GM18907 (cell line): ENCODE data around the gene KASH5.
"Not testable (repeated sequence)": the region's sequence is repeated elsewhere in the genome, so short reads cannot be mapped to it uniquely, and the experiment has no call there.

ENCODE experiments used
- ATAC-seq: cut with Tn5 transposase; IDR thresholded peaks from one replicate; pipeline ENCODE4 v1.9.1; 2021; ENCODE audit warnings: mild to moderate bottlenecking, moderate library complexity; ENCODE audit not compliant: unreplicated experiment

KASH5 gene

DNA sequence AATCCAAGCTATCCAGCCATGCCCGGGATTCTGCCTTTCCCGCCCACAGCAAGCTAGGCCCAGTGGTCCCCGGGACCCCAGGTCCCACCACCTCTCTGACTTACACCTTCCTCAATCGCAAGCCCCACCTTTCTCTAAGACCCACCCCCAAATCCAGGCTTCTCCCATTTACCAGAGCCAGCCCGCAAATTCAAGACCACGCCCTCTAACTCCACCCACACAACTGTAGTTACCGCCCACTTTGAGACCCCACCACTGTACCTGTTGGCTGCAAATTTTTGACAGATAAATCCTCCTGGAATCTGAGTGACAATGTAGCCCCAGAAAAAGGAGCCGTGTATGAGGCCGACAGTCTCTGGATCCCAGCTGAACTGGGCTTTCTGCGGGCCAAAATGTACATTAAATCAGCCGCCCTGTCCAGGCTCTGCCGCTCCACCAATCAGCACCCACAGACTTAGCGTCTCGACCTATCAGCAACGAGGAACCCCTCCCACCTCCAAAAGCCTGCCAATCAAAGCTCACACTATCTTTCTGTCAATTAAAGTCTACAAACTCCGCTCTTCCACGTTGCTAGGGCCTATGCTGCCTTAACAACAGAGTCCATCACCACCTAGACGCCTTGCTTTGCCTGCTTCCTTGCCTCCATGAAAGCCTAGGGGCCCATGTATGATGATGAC lies 47.0 kb downstream of the KASH5 start:
- ATAC-seq: no peak

DNA sequence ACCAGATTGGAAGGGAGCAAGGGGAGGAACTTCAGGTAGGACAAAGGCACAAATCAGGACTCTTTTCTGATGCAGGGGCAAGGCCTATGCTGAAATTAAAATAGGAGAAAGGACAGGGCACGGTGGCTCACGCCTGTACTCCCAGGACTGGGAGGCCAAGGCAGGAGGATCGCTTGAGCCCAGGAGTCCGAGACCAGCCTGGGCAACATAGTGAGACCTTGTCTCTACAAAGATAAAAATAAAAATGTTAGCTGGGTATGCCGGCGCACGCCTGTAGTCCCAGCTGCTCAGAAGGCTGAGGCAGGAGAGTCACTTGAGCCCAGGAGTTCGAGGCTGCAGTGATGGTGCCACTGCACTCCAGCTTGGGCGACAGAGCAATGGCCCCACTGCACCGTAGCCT lies 47.6 kb downstream of the KASH5 start:
- no peak for ATAC-seq

DNA sequence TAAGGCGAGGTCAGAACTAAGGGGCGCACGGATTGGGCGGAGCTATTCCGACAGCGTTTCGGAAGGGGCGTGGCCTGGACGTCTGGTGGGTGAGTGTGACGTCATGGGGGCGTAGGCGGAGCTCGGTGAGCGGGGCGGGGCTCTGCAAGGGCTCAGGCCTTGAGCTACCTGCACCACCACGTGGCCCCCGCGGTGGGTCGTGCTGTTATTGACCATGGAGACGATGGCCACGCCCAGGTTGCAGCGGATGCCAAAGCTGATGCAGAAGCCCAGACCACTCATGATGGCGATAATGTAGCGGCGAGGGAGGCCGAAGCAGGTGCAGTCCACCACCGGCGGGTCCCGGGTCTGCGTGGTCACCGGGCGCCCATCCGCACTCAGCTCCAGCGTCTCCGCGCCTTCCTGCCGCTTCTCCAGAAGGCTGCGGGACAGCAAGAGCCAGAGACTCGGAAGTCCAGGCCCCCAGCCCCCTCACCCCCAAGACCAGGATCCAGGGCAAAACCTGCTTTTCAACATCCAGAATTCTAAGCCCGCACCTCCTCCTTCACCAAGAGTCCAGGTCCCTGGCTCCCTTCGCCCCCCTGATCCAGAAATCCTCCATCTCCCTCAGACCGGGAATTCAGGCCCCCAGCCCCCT lies 48.5 kb downstream of the KASH5 start:
- ATAC-seq: no peak

DNA sequence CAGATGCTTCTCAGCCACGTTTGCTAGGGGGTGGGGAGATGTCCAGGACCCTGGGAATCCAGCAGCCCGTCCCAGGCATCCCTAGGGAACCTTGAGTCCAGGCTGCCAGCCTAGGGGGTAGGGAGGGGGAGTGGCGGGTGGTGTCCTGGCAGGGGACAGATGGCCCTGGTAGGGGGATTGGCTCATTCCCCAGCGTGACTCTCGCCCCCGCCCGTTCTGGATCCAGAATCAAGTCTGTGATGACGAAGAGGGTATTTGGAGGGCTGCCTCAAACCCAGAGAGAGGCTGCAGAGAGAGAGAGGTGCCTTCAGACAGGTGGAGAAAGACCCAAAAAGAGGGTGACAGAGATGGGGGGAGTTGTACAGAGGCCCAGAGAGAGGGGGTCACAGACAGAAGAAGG lies 49.2 kb downstream of the KASH5 start:
- no peak for ATAC-seq

DNA sequence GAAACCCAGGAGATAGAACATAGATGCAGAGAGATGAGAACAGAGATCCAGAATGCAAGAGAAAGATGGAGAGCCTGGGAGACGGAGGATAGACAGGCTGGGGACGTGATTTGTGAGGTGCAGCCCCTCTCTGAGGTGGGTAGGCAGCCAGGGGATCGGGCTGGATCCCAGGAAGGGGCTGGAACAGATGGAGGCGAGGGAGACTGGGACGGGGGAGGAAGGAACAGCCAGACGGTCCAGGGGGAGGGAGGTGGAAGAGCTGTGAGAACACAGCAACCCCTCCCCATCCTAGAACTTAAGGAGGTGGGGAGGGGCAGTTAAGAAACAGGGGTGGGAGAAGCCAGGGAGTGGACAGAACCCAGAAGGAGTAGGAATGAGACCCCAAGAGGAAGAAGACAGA lies 50.2 kb downstream of the KASH5 start:
- ATAC-seq: no peak

DNA sequence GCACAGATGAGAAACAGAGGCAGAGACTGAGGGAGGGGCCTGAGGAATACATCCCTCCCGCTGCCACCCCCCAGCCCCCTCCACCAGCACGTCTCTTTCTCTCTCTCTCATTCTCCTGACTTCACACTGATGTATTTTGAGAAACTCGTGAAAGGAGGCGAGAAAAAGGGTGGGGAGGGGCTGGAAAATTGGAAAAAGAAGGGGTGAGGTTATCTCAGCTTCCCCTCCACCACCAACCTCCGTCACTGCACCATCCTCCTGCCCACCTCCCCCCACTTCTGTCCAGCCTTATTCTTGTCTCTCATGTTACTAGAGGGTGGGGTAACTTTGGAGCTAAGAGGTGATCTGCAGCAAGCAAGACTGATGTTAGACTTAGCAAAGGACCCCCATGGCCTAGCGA lies 51.8 kb downstream of the KASH5 start:
- ATAC-seq: no peak

DNA sequence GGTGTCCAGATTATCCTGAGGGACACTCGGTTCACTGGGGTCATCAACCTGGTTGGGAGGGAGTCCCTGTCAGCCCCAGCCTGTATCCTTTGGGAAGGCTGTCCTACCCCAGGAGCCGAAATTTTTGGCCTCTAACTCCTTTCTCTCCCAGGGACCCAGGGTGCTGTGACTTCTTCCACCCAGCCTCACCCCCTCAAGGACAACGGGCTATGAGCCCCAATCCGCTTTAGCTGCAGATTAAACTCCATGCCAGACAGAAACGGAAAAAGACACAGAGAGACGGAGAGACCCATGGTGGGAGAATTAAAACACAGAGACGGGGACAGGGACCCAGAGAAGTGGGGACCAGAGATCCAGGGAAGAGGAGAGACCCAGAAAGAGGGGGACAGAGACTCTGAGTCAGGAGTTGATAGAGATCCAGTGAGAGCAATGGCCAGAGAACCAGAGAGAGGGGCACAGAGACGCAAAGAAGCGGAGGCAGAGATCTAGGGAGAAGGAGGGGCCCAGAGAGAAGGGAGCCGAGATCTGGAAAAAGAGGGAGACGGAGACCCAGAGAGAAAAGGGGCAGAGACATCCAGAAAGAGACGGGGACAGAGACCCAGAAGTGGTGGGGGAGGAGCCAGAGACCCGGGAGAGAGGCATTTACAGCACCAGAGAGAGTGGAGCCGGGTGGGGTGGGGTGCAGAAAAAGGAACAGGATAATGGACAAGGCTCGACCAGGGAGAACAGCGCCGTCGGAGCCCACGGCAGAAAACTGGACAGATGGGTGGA lies 52.6 kb downstream of the KASH5 start:
- no peak for ATAC-seq

DNA sequence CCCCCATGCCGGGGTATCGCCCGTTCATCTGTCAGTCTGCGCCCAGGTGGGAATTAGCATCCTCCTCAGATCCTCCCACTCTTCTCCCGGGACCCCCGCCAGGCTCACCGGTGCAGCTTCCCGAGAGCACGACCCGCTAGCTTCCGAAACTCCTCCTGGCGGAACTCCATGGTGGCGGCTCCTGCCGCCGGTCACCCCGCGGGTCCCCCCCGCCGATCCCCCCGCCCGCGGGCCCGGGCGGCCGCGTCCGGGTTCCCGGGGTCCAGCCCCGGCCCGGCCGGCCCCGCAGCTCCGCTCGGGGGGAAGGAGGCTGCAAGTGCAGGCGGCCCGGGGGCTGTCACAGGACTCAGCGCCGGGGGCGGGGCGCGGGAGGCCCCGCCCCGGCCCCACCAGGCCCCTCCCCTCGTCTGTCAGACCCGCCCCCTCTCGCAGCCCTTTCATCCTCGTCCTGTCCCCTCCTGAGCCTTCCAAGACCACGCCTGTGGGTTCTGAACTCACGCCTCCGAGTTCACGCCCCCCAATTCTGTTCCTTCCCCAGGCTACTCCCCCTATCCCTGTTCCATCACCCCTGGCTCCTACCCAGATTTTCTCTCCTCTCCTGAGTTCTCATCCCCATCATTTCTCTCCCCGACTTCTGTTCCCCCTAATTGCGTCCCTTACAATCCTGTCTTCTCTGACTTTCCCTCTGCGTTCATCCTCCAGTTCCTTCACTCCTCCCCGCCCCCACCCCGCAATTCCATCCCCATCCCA lies 53.3 kb downstream of the KASH5 start, which contains the start of gene SLC17A7:
SLC17A7 (minus strand) TSS at position 318 of the 750 bp plus-strand sequence; CDS start at position 170, 148 bp downstream.
- ATAC-seq: no peak

DNA sequence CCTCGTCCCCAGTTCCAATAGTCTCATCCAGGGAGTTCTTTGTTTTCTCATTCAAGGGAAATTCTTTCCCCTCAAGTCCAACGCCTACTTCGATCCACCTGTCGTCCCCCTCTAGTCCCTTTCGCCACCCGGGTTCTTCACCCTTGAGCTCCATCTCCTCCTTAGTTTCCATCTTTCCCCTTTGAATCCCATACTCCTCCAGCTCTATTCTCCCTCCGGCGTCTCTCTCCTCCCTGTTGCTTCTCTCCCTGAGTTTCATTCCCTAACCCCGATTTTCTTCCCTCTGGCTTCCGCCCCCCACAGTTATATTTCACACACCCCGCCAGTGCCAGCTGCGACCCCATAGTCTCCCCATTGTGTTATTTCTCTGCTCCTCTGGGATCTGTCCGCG lies 53.9 kb downstream of the KASH5 start:
- ATAC-seq: no peak

DNA sequence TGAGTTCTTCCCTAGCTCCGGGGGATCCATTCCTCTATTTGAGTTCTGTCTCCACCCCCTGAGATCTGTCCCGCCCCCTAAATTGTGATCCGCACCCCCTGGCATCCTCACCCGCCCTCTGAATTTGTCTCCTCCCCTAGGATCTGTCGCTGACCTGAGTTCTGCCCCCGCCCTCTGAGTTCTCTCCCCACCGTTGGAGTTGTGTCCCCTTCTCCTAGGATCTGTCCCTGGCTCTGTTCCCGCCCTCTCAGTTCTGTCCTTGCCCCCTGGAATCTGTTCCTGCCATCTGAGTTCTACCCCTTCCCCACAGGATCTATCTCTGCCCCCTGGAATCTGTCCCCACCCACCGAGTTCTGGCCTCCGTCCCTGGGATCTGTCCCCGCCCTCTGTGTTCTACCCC lies 54.3 kb downstream of the KASH5 start:
- no peak for ATAC-seq

DNA sequence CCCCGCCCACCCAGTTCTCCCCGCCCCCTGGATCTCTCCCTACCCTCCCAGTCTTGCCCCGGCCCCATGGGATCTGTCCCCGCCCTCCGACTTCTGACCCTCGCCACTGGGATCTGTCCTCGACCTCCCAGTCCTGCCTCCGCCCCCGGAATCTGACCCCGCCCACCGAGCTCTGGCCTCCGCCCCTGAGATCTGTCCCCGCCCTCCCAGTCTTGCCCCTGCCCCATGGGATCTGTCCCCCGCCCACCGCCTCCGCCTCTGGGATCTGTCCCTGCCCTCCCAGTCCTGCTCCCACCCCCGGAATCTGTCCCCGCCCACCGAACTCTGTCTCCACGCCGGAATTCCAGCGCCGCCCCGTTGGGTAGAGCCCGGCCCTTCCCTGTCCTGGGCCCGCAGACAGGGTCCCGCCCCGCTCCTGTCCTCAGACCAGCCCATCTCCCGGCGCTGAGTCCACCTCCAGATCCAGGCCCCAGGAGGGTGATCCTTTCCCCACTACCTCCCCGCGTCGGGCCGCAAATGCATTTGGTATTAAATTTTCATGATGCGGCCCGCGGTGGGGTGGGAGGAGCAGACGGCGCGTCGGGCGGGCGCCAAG lies 54.8 kb downstream of the KASH5 start:
- peak; percentile 5 for ATAC-seq

DNA sequence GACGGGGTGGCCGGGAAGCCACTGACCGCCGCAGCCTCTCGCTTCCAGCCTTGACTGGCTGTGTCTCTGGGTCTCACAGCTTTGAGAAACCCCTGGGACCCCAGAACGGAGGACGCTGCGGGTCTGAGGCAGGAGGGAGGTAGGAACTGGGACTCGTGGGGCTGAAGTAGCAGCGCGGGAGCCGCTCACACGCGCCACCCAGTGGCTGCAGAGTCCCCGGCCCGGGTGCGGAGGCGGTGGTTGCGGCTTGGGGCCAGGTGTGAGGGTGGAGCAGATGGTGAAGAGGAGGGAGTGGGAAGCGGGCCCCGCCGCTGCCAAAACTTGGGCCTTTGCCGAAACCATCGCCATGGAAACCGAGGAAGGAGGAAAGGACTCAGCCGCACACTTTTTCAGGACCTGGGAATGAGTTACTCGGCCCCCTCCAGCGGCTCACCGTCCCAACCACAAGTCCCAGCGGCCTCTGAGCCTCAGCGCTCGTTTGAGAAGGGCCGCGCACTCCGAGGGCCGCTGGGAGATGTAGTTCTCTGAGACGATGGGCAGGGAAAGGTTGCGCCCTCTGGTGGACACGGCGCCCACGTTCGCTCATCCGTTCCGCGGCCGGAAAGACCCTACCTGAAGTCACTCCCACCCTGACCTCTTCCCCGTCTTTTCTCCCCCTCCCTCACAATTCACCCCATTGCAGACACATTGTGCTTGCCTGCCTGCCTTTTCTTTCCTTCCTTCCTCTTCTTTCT lies 55.5 kb downstream of the KASH5 start:
- ATAC-seq: peak; percentile 71

DNA sequence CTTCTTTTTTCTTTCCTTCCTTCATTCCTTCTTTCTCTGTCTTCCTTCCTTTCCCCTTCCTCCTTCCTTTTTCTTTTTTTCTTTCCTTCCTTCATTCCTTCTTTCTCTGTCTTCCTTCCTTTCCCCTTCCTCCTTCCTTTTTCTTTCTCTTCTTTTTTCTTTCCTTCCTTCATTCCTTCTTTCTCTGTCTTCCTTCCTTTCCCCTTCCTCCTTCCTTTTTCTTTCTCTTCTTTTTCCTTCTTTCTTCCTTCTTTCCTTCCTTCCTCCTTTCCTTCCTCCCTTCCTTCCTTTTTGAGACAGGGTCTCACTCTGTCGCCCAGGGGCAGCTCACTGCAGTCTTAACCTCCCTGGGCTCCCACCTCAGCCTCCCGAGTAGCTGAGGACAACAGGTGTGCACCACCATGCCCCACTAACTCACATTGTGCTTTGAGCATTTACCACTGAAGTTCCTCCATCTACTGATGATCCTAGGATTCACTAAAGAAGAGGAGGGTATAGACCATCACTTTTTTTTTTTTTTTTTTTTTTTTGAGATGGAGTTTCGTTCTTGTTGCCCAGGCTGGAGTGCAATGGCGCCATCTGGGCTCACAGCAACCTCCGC lies 56.2 kb downstream of the KASH5 start:
- not testable (repeated sequence) for ATAC-seq

DNA sequence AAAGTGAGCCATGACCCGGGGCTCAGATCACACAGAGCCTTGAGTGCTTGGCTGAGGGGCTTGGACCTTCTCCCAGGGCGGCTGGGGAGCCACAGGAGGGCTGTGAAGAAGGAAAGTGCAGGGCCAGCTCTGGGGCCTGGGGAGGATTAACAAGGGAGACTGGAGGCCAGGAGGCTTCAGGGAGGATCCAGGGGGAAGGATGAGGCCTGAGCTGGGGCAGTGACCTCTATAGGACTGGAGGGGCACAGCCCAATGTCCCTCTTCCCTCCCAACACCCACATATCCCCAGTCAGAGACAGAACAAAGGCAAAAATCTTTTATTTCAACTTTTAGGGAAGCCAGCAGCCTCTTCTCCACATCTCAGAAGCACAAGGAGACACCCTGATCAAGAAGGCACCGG lies 57.9 kb downstream of the KASH5 start:
- no peak for ATAC-seq

DNA sequence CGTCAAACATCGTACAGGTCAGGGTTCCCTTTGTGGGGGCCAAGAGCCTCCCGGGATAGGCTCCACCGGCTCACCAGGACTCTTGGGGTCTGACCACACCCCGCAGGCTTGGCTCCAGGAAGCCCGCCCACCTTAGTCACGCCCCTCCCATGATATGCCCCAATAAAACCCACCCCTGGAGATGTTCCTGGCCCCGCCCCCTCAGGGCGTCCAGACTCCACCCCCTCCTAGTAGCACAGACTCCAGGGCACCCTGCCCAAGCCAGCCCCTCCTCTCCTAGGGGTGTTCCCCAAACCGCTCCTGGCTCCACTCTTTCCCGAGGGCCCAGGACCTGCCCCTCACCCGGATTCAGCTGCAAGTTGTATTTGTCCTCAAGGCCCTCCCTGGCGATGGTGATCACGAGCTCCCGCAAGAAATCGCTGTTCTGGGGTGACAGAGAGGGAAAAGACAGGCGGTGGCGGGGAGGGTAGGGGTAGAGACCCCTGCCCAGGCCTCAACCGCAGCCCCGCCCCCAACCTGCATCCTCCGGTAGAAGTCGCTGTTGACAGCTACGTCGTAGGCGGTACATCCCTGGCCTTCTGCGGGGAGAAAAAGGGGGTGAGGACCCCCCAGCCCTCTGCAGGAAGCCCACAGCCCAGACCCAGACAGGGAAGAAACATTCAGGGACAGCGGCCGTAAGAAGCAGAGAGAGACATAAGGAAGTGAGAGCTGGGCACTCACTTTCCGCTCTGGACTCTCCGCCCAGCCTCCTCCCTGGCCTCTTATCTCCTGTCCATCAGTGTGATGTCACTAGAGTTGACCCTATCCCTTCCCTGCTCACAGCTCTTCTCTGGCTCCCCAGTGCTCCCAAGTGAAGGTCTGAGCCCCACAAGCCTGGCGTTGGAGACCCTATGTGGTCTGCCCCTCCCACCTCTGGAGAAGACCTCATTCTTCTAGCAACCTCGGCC lies 59.7 kb downstream of the KASH5 start:
- ATAC-seq: no peak

DNA sequence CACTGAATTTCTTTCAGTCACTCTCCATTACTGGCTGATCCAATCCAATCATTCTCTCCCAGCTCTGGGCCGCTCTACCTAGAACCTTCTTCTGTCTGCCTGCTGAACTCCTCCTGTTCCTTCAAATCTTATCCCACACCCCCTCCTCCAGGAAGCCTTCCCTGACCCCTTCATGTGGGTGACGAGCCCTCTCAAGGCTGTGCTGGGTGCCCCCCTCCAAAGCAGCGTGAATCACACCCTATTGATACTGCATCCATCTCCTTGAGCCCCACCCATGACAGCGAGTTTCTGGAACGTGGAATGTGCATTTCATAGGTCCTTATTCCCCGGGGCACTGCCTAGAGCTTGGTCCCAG lies 60.4 kb downstream of the KASH5 start:
- no peak for ATAC-seq

DNA sequence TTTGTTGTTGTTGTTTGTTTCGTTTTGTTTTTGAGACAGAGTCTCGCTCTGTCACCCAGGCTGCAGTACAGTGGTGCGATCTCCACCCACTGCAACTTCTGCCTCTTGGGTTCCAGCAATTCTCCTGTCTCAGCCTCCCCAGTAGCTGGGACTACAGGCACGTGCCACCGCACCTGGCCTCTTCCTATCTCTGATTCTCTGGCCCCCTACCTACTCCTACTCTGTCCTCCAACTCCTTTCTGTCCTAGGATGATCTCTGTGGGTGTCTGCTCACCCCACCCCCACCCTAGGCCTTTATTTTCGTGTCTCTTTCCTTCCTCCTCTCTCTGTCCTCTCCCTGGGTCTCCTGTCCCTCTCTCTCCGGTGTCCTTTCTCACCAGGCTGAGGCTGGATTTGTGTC lies 62.4 kb downstream of the KASH5 start:
- ATAC-seq: no peak

DNA sequence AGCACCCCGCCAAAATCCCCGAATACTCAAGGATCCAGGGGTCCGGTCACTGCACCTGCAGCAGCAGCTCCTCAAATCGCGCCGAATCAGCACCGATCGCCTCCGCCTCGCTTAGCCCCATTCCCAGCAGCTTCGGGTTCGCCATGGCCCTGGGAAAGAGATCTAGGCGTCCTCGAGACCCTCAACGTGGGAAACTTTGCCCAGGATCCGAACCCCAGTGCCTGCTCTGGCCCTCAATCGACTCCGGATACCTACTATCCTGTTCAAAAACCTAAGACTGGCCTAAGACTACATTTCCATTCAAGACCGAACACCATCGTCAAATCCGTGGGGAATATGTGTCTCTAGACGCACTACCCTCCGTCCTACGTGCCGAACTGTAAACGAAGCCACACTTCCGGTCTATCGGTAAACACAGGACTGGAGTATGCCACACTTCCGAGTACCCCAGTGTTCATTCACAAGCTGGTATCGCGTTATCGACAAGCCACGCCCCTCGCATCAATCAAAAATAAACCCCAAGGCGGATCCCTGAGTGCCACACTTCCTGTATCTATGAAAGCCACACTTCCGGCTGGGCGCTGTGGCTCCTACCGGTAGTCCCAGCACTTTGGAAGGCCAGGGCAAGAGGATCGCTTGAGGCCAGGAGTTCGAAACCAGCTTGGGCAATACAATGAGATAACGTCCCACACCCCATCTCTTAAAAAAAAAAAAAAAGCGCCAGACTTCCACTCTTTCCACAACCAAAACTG lies 63.6 kb downstream of the KASH5 start, which contains the start of gene PIH1D1:
PIH1D1 (minus strand) TSS at position 385 of the 752 bp plus-strand sequence; CDS start at position 145, 240 bp downstream.
- ATAC-seq: peak; percentile 59
